B cell (primary cell): ENCODE results near the gene ADAMTS14.

ENCODE experiments used
- CTCF ChIP-seq: fragments of 200-600 bp; IDR thresholded peaks from one replicate; pipeline ENCODE4 v1.8.0; 2022; ENCODE audit warnings: antibody characterized with exemption, mild to moderate bottlenecking
- EZH2 ChIP-seq: IDR thresholded peaks from 2 replicates; pipeline ENCODE4 v1.6.1; 2012; ENCODE audit warnings: borderline replicate concordance, low read depth, mild to moderate bottlenecking, moderate library complexity, low read length; ENCODE audit not compliant: insufficient read depth, poor library complexity, severe bottlenecking

- TF ChIP-seq CTCF (no peak), EZH2 (no peak)
Observed at GRCh38 chr10:70676511-70676910, 4.2 kb downstream of the ADAMTS14 start.
